WTC11 (cell line): ENCODE measurements around the gene KCTD2. TPM values are rescaled to one million over a fixed set of nuclear protein-coding genes. Genes with fewer than 3 reads are reported as not detected.

ENCODE experiments used
- ATAC-seq: fragments of 200-7000 bp; cut with Tn5 transposase; 2 replicates; pipeline ENCODE4 v1.10.0; 2021; ENCODE audit warnings: mild to moderate bottlenecking, moderate library complexity
- CTCF ChIA-PET: fragments of 300-600 bp; sonication (Branson Sonifier 250); formaldehyde crosslinking; loops from one replicate; lab custom pipeline; 2021; ENCODE audit warnings: antibody characterized with exemption; lab: Charles Lee
- POLR2A ChIA-PET: fragments of 350-600 bp; sonication (Branson Sonifier 250); formaldehyde crosslinking; loops from one replicate; lab custom pipeline; 2021; ENCODE audit warnings: antibody characterized with exemption; lab: Charles Lee
- DNase-seq: peaks from one replicate; pipeline ENCODE4 v3.0.0; 2021; ENCODE audit warnings: low spot score
- H3K27ac Mint-ChIP-seq: 2 replicates; pipeline ENCODE4 v1.8.0; 2021; ENCODE audit warnings: mixed read lengths
- H3K27me3 Mint-ChIP-seq: 2 replicates; pipeline ENCODE4 v1.8.0; 2021; ENCODE audit warnings: low read depth, mild to moderate bottlenecking, moderate library complexity, mixed read lengths
- H3K36me3 Mint-ChIP-seq: 2 replicates; pipeline ENCODE4 v1.8.0; 2021; ENCODE audit warnings: mixed read lengths
- H3K4me1 Mint-ChIP-seq: 2 replicates; pipeline ENCODE4 v1.8.0; 2022; ENCODE audit warnings: mixed read lengths
- H3K4me3 Mint-ChIP-seq: 2 replicates; pipeline ENCODE4 v1.8.0; 2021; ENCODE audit warnings: mild to moderate bottlenecking, moderate library complexity, mixed read lengths
- H3K9me3 Mint-ChIP-seq: 2 replicates; pipeline ENCODE4 v1.8.0; 2021; ENCODE audit warnings: mixed read lengths
- AFF4 ChIP-seq: sonication (generic); formaldehyde crosslinking; IDR thresholded peaks from 2 replicates; pipeline ENCODE4 v1.8.1; 2023; ENCODE audit warnings: mild to moderate bottlenecking, missing genetic modification reagents, borderline replicate concordance
- ATF3 ChIP-seq: sonication (generic); formaldehyde crosslinking; conservative IDR thresholded peaks from 2 replicates; pipeline ENCODE4 v1.8.1; 2022; ENCODE audit warnings: mild to moderate bottlenecking, missing genetic modification reagents
- EMX1 ChIP-seq: fragments of 250-450 bp; sonication (Bioruptor Pico); IDR thresholded peaks from 2 replicates; pipeline ENCODE4 v1.8.0; 2021; ENCODE audit warnings: mild to moderate bottlenecking
- GABPB1 ChIP-seq: sonication (generic); formaldehyde crosslinking; IDR thresholded peaks from 2 replicates; pipeline ENCODE4 v1.8.1; 2023; ENCODE audit warnings: mild to moderate bottlenecking, missing genetic modification reagents
- JUN ChIP-seq: sonication (generic); formaldehyde crosslinking; IDR thresholded peaks from 2 replicates; pipeline ENCODE4 v1.8.0; 2023; ENCODE audit warnings: mild to moderate bottlenecking, missing genetic modification reagents
- MLX ChIP-seq: sonication (generic); formaldehyde crosslinking; IDR thresholded peaks from 2 replicates; pipeline ENCODE4 v1.8.1; 2023; ENCODE audit warnings: mild to moderate bottlenecking, missing genetic modification reagents, moderate library complexity
- MXD4 ChIP-seq: fragments of 250-450 bp; sonication (Bioruptor Pico); IDR thresholded peaks from 2 replicates; pipeline ENCODE4 v1.8.0; 2021; ENCODE audit warnings: mild to moderate bottlenecking, moderate library complexity, borderline replicate concordance
- NFYB ChIP-seq: sonication (generic); formaldehyde crosslinking; conservative IDR thresholded peaks from 2 replicates; pipeline ENCODE4 v1.8.0; 2022; ENCODE audit warnings: low read depth, missing genetic modification reagents
- PRRX2 ChIP-seq: fragments of 250-450 bp; sonication (Bioruptor Pico); IDR thresholded peaks from 2 replicates; pipeline ENCODE4 v1.8.0; 2021; ENCODE audit warnings: mild to moderate bottlenecking
- TP53 ChIP-seq: sonication (generic); formaldehyde crosslinking; IDR thresholded peaks from 2 replicates; pipeline ENCODE4 v1.8.1; 2023; ENCODE audit warnings: mild to moderate bottlenecking, missing genetic modification reagents
- ZNF423 ChIP-seq: fragments of 250-450 bp; sonication (Bioruptor Pico); IDR thresholded peaks from 2 replicates; pipeline ENCODE4 v2.1.2; 2022; ENCODE audit warnings: mild to moderate bottlenecking, moderate library complexity
- ZNF671 ChIP-seq: fragments of 250-450 bp; sonication (Bioruptor Pico); IDR thresholded peaks from 2 replicates; pipeline ENCODE4 v1.8.0; 2021; ENCODE audit warnings: mild to moderate bottlenecking
- ZSCAN18 ChIP-seq: fragments of 250-450 bp; sonication (Bioruptor Pico); IDR thresholded peaks from 2 replicates; pipeline ENCODE4 v2.1.2; 2022; ENCODE audit warnings: mild to moderate bottlenecking, moderate library complexity
- total RNA-seq: library from RNA; stranded (reverse); gene quantifications from 3 replicates; pipeline ENCODE4 v1.2.3, GENCODE V29; 2021
- TF ChIP-seq, protein P1 (sequence below): sonication (generic); formaldehyde crosslinking; IDR thresholded peaks from 2 replicates; pipeline ENCODE4 v1.8.0; 2023; ENCODE audit warnings: mild to moderate bottlenecking, missing genetic modification reagents
- TF ChIP-seq, protein P2 (sequence below): sonication (generic); formaldehyde crosslinking; IDR thresholded peaks from 2 replicates; pipeline ENCODE4 v1.8.0; 2022; ENCODE audit warnings: mild to moderate bottlenecking, missing genetic modification reagents
- TF ChIP-seq, protein P3 (sequence below): fragments of 250-450 bp; sonication (Bioruptor Pico); conservative IDR thresholded peaks from 2 replicates; pipeline ENCODE4 v1.9.0; 2021; ENCODE audit warnings: mild to moderate bottlenecking
- TF ChIP-seq, protein P4 (sequence below): sonication (generic); formaldehyde crosslinking; IDR thresholded peaks from 2 replicates; pipeline ENCODE4 v1.8.1; 2022; ENCODE audit warnings: mild to moderate bottlenecking, missing genetic modification reagents, moderate library complexity, borderline replicate concordance

Gene KCTD2
- total RNA-seq, 1 experiment from 2014 or later = 31.3 TPM

DNA sequence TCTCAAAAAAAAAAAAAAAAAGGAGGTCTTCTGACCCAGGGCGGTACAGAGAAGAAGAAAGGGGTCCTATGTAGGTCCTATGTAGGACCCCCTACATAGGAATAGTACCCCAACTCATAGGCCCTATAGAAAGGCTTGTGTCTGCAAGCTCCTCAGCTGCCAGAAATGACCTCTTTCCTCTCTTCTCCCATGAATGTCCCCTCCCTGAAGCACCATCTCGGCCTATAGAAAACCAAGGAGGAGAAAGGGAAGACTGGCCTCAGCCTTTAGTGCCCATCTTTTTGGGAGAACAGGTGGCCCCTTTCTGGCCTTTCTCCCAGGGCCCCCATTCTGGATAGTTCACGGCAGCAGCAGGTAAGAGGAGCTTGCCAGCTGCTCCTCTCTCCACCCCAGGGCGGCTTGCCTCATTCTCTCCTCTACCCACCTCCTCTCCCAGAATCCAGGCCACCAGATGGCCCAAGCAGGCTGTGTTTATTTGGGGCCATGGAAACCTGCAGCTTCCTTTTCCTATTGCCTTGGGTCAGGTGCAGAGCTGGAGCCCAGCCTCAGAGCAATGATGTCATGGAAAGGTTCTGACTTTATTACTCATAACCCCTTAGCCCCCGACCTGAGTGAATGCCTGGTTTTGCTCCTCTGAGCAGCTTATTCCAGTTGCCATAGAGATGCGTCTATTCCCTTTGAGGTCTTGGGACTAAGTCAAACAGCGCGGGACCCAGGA, 36.2 kb upstream of the KCTD2 start:
- peak overlapping the region; percentile 73 for H3K4me3 Mint-ChIP-seq
- H3K9me3 Mint-ChIP-seq = no peaks in the 10 kb centered on the region
- ATAC-seq = no peak
- POLR2A ChIA-PET = interaction anchor here (0.6 to 3.5 kb wide), 7 partner anchors 23 to 146 kb away, joined by 3 to 30 read pairs (median 3); partner anchors contain the start of genes CDR2L and FDXR
- H3K27ac Mint-ChIP-seq = peak overlapping the region; percentile 99
- H3K27me3 Mint-ChIP-seq = no peaks in the 10 kb centered on the region
- H3K4me1 Mint-ChIP-seq = peaks cover 26% of the 10 kb centered on the region
- peak; percentile 34 for DNase-seq
- no peak for TF ChIP-seq PRRX2 (CRISPR knock-in tag)
- no peak for TF ChIP-seq ATF3
- TF ChIP-seq TP53 = no peak
- TF ChIP-seq AFF4 (CRISPR knock-in tag) = no peak
- TF ChIP-seq ZNF671 (CRISPR knock-in tag) = no peak
- TF ChIP-seq, protein P1, sequence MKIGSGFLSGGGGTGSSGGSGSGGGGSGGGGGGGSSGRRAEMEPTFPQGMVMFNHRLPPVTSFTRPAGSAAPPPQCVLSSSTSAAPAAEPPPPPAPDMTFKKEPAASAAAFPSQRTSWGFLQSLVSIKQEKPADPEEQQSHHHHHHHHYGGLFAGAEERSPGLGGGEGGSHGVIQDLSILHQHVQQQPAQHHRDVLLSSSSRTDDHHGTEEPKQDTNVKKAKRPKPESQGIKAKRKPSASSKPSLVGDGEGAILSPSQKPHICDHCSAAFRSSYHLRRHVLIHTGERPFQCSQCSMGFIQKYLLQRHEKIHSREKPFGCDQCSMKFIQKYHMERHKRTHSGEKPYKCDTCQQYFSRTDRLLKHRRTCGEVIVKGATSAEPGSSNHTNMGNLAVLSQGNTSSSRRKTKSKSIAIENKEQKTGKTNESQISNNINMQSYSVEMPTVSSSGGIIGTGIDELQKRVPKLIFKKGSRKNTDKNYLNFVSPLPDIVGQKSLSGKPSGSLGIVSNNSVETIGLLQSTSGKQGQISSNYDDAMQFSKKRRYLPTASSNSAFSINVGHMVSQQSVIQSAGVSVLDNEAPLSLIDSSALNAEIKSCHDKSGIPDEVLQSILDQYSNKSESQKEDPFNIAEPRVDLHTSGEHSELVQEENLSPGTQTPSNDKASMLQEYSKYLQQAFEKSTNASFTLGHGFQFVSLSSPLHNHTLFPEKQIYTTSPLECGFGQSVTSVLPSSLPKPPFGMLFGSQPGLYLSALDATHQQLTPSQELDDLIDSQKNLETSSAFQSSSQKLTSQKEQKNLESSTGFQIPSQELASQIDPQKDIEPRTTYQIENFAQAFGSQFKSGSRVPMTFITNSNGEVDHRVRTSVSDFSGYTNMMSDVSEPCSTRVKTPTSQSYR = no peak
- CTCF ChIA-PET = interaction anchor here (0.6 to 7.0 kb wide), 16 partner anchors 8 to 260 kb away, joined by 3 to 139 read pairs (median 11); partner anchors contain the start of genes CDR2L, HID1, MIF4GD and OTOP2
- no peaks in the 10 kb centered on the region; the same call in 1 of the 2 replicates for H3K36me3 Mint-ChIP-seq

DNA sequence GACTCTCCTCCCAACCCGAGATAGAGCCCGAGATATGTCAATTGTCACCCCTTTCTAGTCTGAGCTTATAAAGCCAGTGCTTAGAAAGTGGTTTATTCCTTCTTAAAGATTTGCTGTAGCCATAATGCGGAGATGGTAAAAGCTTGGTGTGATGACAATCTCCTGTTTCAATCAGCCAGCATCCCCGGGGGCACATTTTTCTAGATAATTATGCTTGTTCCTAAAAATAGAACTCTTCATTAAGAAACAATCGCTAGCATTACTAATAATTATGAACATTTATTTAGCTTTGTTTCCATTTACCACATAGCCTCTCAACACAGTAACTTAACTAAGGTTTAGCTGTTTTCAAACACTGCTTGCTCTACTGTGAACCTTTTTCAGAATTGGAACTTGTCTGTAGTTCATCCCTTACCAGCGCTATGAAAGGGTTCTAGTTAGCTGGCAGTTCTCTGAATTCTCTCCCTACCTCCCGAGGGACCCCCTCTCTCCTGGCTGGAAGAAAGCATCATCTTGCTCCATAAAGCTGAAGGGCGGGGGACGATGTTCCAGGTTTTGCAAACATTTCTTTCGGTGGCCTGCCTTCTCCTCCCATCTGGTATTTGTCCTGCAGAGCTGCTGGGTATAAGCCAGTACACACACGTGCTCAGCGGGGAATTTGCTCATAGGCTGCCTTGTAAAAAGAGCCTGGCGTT, 35.5 kb upstream of the KCTD2 start:
- DNase-seq (no peak), ATAC-seq (no peak)
- Mint-ChIP-seq H3K27ac (peak overlapping the region; percentile 99), H3K27me3 (no peaks in the 10 kb centered on the region), H3K36me3 (peaks cover 3% of the 10 kb centered on the region; the same call in 1 of the 2 replicates), H3K9me3 (no peaks in the 10 kb centered on the region), H3K4me1 (peaks cover 26% of the 10 kb centered on the region), H3K4me3 (peak overlapping the region; percentile 73)
- POLR2A ChIA-PET = interaction anchor here (0.6 to 3.5 kb wide), 15 partner anchors 8 to 145 kb away, joined by 3 to 30 read pairs (median 4); partner anchors contain the start of genes CDR2L, FDXR and HID1
- CTCF ChIA-PET = interaction anchor here (0.5 to 7.0 kb wide), 36 partner anchors 9 to 259 kb away, joined by 3 to 139 read pairs (median 6); partner anchors contain the start of genes CDR2L, FDXR, HID1 and MIF4GD
- TF ChIP-seq MLX = no peak
- no peak for TF ChIP-seq MXD4 (CRISPR knock-in tag)
- TF ChIP-seq, protein P2, sequence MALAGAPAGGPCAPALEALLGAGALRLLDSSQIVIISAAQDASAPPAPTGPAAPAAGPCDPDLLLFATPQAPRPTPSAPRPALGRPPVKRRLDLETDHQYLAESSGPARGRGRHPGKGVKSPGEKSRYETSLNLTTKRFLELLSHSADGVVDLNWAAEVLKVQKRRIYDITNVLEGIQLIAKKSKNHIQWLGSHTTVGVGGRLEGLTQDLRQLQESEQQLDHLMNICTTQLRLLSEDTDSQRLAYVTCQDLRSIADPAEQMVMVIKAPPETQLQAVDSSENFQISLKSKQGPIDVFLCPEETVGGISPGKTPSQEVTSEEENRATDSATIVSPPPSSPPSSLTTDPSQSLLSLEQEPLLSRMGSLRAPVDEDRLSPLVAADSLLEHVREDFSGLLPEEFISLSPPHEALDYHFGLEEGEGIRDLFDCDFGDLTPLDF (CRISPR knock-in tag) = no peak
- TF ChIP-seq ZSCAN18 (CRISPR knock-in tag) = no peak
- TF ChIP-seq, protein P3, sequence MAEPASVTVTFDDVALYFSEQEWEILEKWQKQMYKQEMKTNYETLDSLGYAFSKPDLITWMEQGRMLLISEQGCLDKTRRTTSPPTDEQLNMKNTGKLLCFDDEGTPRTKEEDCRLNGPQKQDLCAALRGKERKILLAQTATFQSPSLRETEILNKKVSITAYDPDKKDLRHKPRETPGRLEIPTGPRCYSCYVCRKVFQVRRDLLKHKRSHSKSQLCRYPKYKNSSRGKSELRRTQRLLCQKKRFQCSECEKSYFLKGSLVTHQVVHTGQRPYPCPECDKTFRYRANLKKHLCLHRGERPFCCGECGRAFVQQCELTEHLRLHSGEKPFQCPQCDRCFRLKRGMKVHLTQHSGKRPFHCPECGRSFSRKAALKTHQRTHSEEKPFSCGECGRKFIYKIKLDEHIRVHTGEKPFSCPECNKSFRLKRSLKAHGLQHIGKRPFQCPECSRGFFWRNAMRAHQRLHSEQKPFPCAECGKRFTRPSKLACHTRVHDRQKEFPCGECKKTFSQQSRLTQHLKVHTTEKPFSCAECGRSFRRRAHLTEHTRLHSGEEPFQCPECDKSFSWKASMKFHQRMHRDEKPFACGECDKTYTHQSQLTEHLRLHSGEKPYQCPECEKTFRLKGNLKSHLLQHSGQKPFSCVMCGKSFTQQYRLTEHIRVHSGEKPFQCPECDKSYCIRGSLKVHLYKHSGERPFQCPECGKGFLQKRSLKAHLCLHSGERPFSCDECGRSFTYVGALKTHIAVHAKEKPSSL (CRISPR knock-in tag) = no peak
- no peak for TF ChIP-seq NFYB (CRISPR knock-in tag)
- TF ChIP-seq, protein P4, sequence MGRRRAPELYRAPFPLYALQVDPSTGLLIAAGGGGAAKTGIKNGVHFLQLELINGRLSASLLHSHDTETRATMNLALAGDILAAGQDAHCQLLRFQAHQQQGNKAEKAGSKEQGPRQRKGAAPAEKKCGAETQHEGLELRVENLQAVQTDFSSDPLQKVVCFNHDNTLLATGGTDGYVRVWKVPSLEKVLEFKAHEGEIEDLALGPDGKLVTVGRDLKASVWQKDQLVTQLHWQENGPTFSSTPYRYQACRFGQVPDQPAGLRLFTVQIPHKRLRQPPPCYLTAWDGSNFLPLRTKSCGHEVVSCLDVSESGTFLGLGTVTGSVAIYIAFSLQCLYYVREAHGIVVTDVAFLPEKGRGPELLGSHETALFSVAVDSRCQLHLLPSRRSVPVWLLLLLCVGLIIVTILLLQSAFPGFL (CRISPR knock-in tag) = no peak
- no peak for TF ChIP-seq JUN (CRISPR knock-in tag)
- TF ChIP-seq GABPB1 (CRISPR knock-in tag) = no peak
- no peak for TF ChIP-seq EMX1 (CRISPR knock-in tag)
- no peak for TF ChIP-seq ZNF423 (CRISPR knock-in tag)
